HG02798 (cell line): ENCODE data around the gene PRR20B.
"Not testable (repeated sequence)": the region's sequence is repeated elsewhere in the genome, so short reads cannot be mapped to it uniquely, and the experiment has no call there.

Source experiments
- ATAC-seq: cut with Tn5 transposase; IDR thresholded peaks from one replicate; pipeline ENCODE4 v1.9.1; 2021; ENCODE audit warnings: mild to moderate bottlenecking; ENCODE audit not compliant: unreplicated experiment, poor library complexity

PRR20B gene

DNA sequence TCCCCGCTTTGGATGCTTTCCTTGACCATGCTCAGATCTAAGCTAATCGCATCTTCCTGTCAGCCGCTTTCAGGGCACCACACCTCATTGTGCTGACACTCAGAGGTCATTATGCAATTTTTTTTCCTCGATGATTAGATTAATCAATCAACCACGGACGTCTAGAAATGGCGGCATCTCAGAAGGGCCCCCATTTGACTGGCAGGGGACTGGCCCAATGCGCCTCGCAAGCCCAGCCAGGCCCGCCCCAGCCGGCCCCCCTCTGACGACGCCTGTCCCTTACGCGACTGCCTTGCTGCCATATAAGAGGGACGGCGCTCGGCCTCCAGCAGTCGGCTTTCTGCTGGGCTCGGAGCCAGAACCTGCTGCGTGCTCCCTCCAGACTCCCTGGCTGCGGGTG, at the start of gene PRR20B:
Gene PRR20B, plus strand, starts transcription at position 301 of the 400 bp plus-strand sequence. CDS start 387 bp downstream, outside the sequence.
- not testable (repeated sequence) for ATAC-seq

DNA sequence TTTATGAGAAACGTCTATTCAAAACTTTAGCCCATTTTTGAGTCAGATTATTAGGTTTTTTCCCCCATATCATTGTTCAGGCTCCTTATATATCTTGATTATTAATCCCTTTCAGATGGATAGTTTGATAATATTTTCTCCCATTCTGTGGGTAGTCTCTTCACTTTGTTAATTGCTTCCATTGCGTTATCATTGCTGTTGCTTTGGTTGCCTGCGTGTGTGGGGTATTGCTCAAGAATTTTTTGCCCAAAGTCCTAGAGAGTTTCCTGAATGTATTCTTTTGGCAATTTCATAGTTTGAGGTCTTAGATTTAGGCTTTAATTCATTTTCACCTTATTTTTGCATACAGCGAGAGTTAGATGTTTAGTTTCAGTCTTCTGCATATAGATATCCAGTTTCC, 32.3 kb upstream of the PRR20B start:
- ATAC-seq, result no peak

GRCh38 chr13:57123681-57124080, 23.6 kb upstream of the PRR20B start:
- ATAC-seq, result no peak

DNA sequence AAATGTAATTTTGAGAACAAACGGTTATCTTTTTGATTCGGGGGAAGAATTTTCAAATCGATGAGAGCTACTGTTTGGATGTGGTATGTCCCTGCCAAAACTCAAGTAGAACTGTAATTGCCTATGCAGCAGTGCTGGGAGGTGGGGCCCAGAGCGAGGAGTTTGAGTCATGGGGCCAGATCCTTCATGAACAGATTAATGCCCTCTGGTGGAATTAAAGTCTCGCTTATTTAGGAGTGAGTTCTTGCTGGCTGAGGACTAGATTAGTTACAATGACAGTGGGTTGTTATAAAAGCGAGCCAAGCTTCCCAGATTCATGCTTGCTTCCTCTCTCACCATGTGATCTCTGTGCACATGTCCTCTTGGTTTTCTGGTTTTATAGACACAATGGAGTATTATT, 18.4 kb upstream of the PRR20B start:
- no peak for ATAC-seq

GRCh38 chr13:57136093-57136492, 11.2 kb upstream of the PRR20B start:
- no peak for ATAC-seq

DNA sequence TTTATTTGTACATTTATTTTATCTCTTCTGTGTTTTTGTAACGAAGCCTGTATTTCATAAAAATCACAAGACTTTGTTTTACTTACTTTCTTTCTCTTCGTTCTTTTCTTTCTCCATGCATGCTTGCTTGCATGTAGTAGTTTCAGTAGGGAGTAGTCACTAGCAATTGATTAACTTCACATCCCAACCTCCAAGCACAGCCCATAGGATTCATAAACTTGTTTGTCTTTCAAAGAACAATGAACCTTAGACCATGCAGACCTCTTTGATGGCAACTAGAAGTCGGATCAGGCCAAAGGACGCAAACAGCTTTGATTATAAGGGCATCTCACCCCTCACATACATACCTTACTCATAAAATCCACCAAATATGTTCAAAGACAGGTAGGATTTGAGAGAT, 9.7 kb upstream of the PRR20B start:
- no peak for ATAC-seq

DNA sequence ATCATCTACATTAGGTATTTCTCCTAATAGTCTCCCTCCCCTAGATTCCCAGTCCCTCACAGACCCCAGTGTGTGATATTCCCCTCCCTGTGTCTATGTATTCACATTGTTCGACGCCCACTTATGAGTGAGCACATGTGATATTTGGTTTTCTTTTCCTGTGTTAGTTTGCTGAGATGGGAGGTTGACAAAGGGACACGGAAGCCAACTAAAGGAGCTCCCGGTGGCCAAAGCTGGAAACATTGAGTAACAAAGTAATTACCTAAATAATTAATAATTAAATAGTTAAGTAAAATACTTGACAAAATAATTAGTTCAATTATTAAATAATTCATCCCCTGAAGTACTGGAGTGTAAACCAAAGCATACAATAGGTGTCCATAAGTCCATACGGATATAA, 8.3 kb upstream of the PRR20B start:
- ATAC-seq, result no peak

- not testable (repeated sequence) for ATAC-seq
These were observed 7.5 kb upstream of the PRR20B start for GRCh38 chr13:57139781-57140180.

DNA sequence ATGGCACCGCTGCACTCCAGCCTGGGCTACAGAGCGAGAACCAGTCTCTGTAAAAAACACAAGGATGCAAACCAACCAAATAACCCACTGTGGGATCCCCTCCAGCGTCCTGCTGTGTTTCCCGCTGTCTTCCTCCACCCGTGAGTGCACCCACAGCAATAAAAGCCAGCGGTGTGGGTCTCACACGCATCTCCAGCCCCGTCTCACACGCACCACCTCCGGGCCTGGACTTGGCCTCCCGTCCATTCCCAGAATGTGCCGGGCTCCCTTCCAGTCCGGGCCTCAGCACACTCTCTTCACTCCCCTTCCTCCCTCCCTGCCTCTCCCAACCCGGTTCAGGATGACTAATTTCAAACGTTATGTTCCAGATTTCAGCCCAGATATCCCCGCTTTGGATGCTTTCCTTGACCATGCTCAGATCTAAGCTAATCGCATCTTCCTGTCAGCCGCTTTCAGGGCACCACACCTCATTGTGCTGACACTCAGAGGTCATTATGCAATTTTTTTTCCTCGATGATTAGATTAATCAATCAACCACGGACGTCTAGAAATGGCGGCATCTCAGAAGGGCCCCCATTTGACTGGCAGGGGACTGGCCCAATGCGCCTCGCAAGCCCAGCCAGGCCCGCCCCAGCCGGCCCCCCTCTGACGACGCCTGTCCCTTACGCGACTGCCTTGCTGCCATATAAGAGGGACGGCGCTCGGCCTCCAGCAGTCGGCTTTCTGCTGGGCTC, 6.9 kb upstream of the PRR20B start, which contains the start of gene PRR20A:
Gene PRR20A, plus strand, starts transcription at position 684 of the 734 bp plus-strand sequence. CDS start 387 bp downstream, outside the sequence.
- ATAC-seq, result not testable (repeated sequence)

DNA sequence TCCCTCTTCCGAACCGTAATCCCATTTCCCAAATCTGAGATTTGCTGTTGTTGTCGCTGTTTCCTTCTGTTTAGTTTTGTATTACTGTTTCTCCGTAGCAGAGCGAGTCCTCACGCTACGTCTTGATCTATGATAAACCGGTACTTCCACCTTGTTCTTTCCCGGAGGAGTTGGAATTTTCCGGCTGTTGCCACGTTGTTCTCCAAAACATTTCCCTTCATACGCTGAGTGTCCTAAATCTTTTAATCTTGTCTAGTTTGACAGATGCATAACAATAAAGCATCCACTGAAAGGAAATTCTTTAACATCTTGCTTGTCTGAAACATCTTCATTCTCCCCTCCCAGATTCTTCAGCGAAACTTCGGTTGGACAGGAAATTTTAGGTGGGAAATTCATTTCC, 818 bp downstream of the PRR20B start:
- not testable (repeated sequence) for ATAC-seq

DNA sequence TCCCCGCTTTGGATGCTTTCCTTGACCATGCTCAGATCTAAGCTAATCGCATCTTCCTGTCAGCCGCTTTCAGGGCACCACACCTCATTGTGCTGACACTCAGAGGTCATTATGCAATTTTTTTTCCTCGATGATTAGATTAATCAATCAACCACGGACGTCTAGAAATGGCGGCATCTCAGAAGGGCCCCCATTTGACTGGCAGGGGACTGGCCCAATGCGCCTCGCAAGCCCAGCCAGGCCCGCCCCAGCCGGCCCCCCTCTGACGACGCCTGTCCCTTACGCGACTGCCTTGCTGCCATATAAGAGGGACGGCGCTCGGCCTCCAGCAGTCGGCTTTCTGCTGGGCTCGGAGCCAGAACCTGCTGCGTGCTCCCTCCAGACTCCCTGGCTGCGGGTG, 6.5 kb downstream of the PRR20B start, which contains the start of gene PRR20C:
Gene PRR20C, plus strand, starts transcription at position 301 of the 400 bp plus-strand sequence. CDS start 387 bp downstream, outside the sequence.
- not testable (repeated sequence) for ATAC-seq

GRCh38 chr13:57160332-57160731, 13.0 kb downstream of the PRR20B start, which contains the start of gene PRR20D:
TSS of gene PRR20D (plus strand) at chr13:57160632. CDS start at chr13:57161019, 387 bp downstream.
- not testable (repeated sequence) for ATAC-seq

DNA sequence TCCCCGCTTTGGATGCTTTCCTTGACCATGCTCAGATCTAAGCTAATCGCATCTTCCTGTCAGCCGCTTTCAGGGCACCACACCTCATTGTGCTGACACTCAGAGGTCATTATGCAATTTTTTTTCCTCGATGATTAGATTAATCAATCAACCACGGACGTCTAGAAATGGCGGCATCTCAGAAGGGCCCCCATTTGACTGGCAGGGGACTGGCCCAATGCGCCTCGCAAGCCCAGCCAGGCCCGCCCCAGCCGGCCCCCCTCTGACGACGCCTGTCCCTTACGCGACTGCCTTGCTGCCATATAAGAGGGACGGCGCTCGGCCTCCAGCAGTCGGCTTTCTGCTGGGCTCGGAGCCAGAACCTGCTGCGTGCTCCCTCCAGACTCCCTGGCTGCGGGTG, 19.6 kb downstream of the PRR20B start, which contains the start of gene PRR20E:
Gene PRR20E, plus strand, starts transcription at position 301 of the 400 bp plus-strand sequence. CDS start 387 bp downstream, outside the sequence.
- not testable (repeated sequence) for ATAC-seq

DNA sequence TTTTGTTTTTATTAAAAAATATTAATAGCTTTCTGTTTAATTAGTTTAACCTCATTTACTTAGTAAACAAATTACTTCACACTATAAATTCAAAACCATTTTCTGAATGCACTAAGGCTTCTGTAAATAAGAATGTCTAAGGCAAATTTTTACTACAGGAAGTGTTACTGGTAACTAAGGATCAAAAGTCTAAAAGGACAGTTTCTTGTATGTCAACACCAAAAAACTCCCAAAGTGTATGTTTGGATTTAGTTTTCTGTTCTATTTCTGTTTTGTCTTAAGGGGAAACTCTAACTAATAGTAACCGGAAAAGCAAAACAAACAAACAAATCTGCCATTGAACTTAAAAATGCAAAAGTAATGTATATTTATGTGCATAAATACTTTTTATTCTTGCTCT, 44.4 kb downstream of the PRR20B start:
- no peak for ATAC-seq
